Neural progenitor cell (in vitro differentiated cells): ENCODE data around the gene OPN5.

ENCODE experiments used
- EZH2 ChIP-seq: fragments of 200-600 bp; sonication (generic); IDR thresholded peaks from 2 replicates; pipeline ENCODE4 v1.6.1; 2017; ENCODE audit warnings: antibody characterized with exemption, mild to moderate bottlenecking, moderate library complexity
- EZH2phosphoT487 ChIP-seq: fragments of 200-600 bp; sonication (generic); IDR thresholded peaks from 2 replicates; pipeline ENCODE4 v1.6.1; 2017; ENCODE audit warnings: antibody characterized with exemption
- TF ChIP-seq, protein P1 (sequence below): fragments of 200-600 bp; sonication (generic); IDR thresholded peaks from 2 replicates; pipeline ENCODE4 v1.5.1; 2017; ENCODE audit warnings: antibody characterized with exemption, mild to moderate bottlenecking

DNA sequence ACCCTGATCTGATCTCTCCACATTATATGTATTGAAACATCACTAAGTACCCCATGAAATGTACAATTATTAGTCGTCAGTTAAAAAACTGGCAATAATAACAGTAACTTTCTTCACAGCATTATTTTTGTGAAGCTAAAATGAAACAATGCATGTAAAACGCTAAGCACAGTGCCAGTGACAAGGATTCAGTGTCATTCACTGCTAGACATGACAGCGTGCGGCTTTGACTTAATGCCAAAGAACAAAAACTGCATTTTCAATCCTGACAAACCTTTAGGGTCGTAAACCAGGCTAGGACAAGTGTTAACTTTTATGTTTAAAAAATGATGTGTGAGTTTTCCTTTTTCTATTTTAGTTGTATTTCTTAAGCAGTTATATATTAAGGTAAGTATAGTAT is 8.8 kb upstream of the OPN5 start:
- TF ChIP-seq, protein P1, sequence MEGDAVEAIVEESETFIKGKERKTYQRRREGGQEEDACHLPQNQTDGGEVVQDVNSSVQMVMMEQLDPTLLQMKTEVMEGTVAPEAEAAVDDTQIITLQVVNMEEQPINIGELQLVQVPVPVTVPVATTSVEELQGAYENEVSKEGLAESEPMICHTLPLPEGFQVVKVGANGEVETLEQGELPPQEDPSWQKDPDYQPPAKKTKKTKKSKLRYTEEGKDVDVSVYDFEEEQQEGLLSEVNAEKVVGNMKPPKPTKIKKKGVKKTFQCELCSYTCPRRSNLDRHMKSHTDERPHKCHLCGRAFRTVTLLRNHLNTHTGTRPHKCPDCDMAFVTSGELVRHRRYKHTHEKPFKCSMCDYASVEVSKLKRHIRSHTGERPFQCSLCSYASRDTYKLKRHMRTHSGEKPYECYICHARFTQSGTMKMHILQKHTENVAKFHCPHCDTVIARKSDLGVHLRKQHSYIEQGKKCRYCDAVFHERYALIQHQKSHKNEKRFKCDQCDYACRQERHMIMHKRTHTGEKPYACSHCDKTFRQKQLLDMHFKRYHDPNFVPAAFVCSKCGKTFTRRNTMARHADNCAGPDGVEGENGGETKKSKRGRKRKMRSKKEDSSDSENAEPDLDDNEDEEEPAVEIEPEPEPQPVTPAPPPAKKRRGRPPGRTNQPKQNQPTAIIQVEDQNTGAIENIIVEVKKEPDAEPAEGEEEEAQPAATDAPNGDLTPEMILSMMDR: no peak
- TF ChIP-seq EZH2 (no peak), EZH2phosphoT487 (no peak)
